Keratinocyte (primary cell): ENCODE data around the gene KRT37. TPM values are rescaled to one million over a fixed set of nuclear protein-coding genes. Genes with fewer than 3 reads are reported as not detected.

Experiments used
- DNase-seq: peaks from one replicate; pipeline ENCODE4 v3.0.0-alpha.2; 2011; ENCODE audit warnings: low read depth, missing footprints, low spot score
- FAIRE-seq: peaks from 2 replicates; lab custom pipeline; 2011; peaks lifted over from hg19 to GRCh38; lab: Jason Lieb, UNC
- H2AFZ ChIP-seq: 2 replicates; pipeline ENCODE4 v1.6.0; 2012; ENCODE audit warnings: low read length, control low read depth, inconsistent platforms; ENCODE audit not compliant: control insufficient read depth
- H3K27ac ChIP-seq: 2 replicates; pipeline ENCODE4 v1.5.1; 2011; ENCODE audit warnings: low read length; ENCODE audit not compliant: control insufficient read depth, insufficient read depth
- H3K27me3 ChIP-seq: 3 replicates; pipeline ENCODE4 v1.6.0; 2011; ENCODE audit warnings: low read length; ENCODE audit not compliant: control insufficient read depth, insufficient read depth; ENCODE audit errors: extremely low read depth
- H3K36me3 ChIP-seq, 2 experiments: 2 replicates in 1 of 2; 3 replicates in 1 of 2; pipeline ENCODE4 v1.5.1; 2011; ENCODE audit warnings: low read length in 2 of 2, mild to moderate bottlenecking in 1 of 2; ENCODE audit not compliant: control insufficient read depth in 2 of 2, insufficient read depth in 2 of 2; ENCODE audit errors: extremely low read depth in 1 of 2
- H3K4me1 ChIP-seq: 3 replicates; pipeline ENCODE4 v1.5.1; 2011; ENCODE audit warnings: low read length; ENCODE audit not compliant: control insufficient read depth, insufficient read depth; ENCODE audit errors: extremely low read depth
- H3K4me2 ChIP-seq: 3 replicates; pipeline ENCODE4 v1.6.0; 2011; ENCODE audit warnings: low read depth, low read length; ENCODE audit not compliant: control insufficient read depth, insufficient read depth; ENCODE audit errors: extremely low read depth
- H3K4me3 ChIP-seq, 3 experiments: fragments of 200-600 bp in 1 of 3; sonication (generic) in 1 of 3; 2 replicates in 2 of 3; 3 replicates in 1 of 3; pipeline ENCODE4 v1.5.1; 2011 to 2016; ENCODE audit warnings: low read length in 3 of 3, mild to moderate bottlenecking in 3 of 3, control low read depth in 2 of 3, inconsistent platforms in 1 of 3, low read depth in 1 of 3, mixed read lengths in 1 of 3, mixed run types in 1 of 3, moderate library complexity in 1 of 3; ENCODE audit not compliant: control insufficient read depth in 2 of 3, insufficient read depth in 2 of 3; ENCODE audit errors: extremely low read depth in 1 of 3
- H3K79me2 ChIP-seq: 2 replicates; pipeline ENCODE4 v1.6.0; 2012; ENCODE audit warnings: low read length; ENCODE audit not compliant: control insufficient read depth, insufficient read depth
- H3K9ac ChIP-seq: 3 replicates; pipeline ENCODE4 v1.6.0; 2011; ENCODE audit warnings: low read length; ENCODE audit not compliant: control insufficient read depth, insufficient read depth; ENCODE audit errors: extremely low read depth
- H3K9me1 ChIP-seq: 3 replicates; pipeline ENCODE4 v1.6.0; 2011; ENCODE audit warnings: low read length; ENCODE audit not compliant: control insufficient read depth, insufficient read depth; ENCODE audit errors: extremely low read depth
- H3K9me3 ChIP-seq: 2 replicates; pipeline ENCODE4 v1.5.1; 2012; ENCODE audit warnings: low read depth, low read length; ENCODE audit not compliant: control insufficient read depth
- H4K20me1 ChIP-seq: 3 replicates; pipeline ENCODE4 v1.6.0; 2011; ENCODE audit warnings: low read length; ENCODE audit not compliant: control insufficient read depth, insufficient read depth; ENCODE audit errors: extremely low read depth
- EZH2 ChIP-seq: IDR thresholded peaks from one replicate; pipeline ENCODE4 v1.6.1; 2012; ENCODE audit warnings: inconsistent platforms, mild to moderate bottlenecking, low read length, moderate library complexity
- dilution Hi-C: fragments of 300-500 bp; cut with MboI; formaldehyde crosslinking; loops from one replicate; pipeline ENCODE4 v1.7.0; 2020; ENCODE audit warnings: low sequenced_read_pairs; ENCODE audit not compliant: extremely low pct_ligation_motif_present
- polyA plus RNA-seq, 5 experiments: library from polyadenylated mRNA; depleted of rRNA in 3 of 5; stranded (reverse) in 3 of 5; stranded (forward) in 1 of 5; unstranded in 1 of 5; fragments of >200 nt; gene quantifications; 1 replicate in 1 of 5; 2 replicates in 3 of 5; 3 replicates in 1 of 5; pipeline versions ENCODE4 v1.2.1 to v1.2.3, GENCODE V29; 2011 to 2012; ENCODE audit warnings: missing spikeins in 2 of 5, low read depth in 1 of 5, low replicate concordance in 1 of 5
- TF ChIP-seq, protein P1 (sequence below), 3 experiments: IDR thresholded peaks in 1 of 3; conservative IDR thresholded peaks in 1 of 3; optimal IDR thresholded peaks in 1 of 3; 2 replicates in 2 of 3; 3 replicates in 1 of 3; pipeline versions ENCODE3 to v1.5.1; 2011; ENCODE audit warnings: low read length in 3 of 3, mild to moderate bottlenecking in 3 of 3, moderate library complexity in 2 of 3, control low read depth in 1 of 3, inconsistent platforms in 1 of 3; ENCODE audit not compliant: insufficient read depth in 2 of 3; ENCODE audit errors: extremely low read depth in 1 of 3

The KRT37 gene
- polyA plus RNA-seq, 1 donor (not counting 4 experiments of a cell fraction or from before 2014, with no cell fraction given), result 0.08 TPM

DNA sequence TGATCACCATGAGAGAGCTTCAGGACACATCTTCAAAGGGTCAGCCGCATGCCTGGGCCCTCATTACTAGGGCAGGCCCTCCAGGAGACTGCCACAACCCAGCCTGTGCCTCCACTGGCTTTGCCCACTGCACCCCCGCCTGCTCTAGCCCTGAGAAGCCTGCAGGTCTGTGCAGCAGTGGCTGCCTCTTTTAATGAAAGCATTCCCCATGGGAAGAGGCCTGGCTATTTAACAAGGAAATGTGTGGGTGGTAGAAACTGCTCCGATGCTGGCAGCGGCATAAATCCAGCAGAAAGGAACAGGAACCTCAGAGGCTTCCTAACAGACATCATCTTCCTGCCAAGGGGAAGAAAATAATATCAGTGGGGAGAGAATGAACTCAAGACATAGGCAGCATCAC lies 43.2 kb upstream of the KRT37 start:
- Histone ChIP-seq H3K4me3 (no peak overlapping the region), H3K4me1 (peaks cover 16% of the 10 kb centered on the region), H3K27ac (no peak overlapping the region), H4K20me1 (no peaks in the 10 kb centered on the region), H2AFZ (no peak overlapping the region), H3K36me3 (no peaks in the 10 kb centered on the region), H3K4me2 (no peak overlapping the region), H3K79me2 (no peaks in the 10 kb centered on the region), H3K9ac (no peak overlapping the region), H3K9me3 (peaks cover 3% of the 10 kb centered on the region), H3K27me3 (no peaks in the 10 kb centered on the region), H3K9me1 (no peaks in the 10 kb centered on the region)
- FAIRE-seq (no peak), DNase-seq (no peak)
- dilution Hi-C loops, result no loop called here
- TF ChIP-seq EZH2, result no peak
- TF ChIP-seq, protein P1, sequence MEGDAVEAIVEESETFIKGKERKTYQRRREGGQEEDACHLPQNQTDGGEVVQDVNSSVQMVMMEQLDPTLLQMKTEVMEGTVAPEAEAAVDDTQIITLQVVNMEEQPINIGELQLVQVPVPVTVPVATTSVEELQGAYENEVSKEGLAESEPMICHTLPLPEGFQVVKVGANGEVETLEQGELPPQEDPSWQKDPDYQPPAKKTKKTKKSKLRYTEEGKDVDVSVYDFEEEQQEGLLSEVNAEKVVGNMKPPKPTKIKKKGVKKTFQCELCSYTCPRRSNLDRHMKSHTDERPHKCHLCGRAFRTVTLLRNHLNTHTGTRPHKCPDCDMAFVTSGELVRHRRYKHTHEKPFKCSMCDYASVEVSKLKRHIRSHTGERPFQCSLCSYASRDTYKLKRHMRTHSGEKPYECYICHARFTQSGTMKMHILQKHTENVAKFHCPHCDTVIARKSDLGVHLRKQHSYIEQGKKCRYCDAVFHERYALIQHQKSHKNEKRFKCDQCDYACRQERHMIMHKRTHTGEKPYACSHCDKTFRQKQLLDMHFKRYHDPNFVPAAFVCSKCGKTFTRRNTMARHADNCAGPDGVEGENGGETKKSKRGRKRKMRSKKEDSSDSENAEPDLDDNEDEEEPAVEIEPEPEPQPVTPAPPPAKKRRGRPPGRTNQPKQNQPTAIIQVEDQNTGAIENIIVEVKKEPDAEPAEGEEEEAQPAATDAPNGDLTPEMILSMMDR (optimal IDR thresholded peaks at IDR 0.05 in 1 of 3, IDR thresholded peaks at IDR 0.05 in 1 of 3, conservative IDR thresholded peaks at IDR 0.05 in 1 of 3; ENCODE audit: extremely low read depth in 1 of 3, insufficient read depth in 2 of 3, low read length in 3 of 3), result no peak

GRCh38 chr17:41466988-41467387 lies 42.6 kb upstream of the KRT37 start, which contains the start of gene KRT32:
TSS of gene KRT32 (minus strand) at chr17:41467386. CDS start at chr17:41467325, 61 bp downstream.
- H3K9me1 ChIP-seq, result no peaks in the 10 kb centered on the region
- H4K20me1 ChIP-seq, result no peaks in the 10 kb centered on the region
- H3K9me3 ChIP-seq, result peaks cover 3% of the 10 kb centered on the region
- H3K4me1 ChIP-seq, result peaks cover 16% of the 10 kb centered on the region
- H3K4me3 ChIP-seq, result no peak within 1 kb of the TSS
- TF ChIP-seq EZH2, result no peak
- TF ChIP-seq, protein P1 (optimal IDR thresholded peaks at IDR 0.05 in 1 of 3, IDR thresholded peaks at IDR 0.05 in 1 of 3, conservative IDR thresholded peaks at IDR 0.05 in 1 of 3; ENCODE audit: extremely low read depth in 1 of 3, insufficient read depth in 2 of 3, low read length in 3 of 3), result no peak
- H3K36me3 ChIP-seq, result no peaks in the 10 kb centered on the region
- DNase-seq, result no peak
- no peaks in the 10 kb centered on the region for H3K79me2 ChIP-seq
- no peak for FAIRE-seq
- dilution Hi-C loops, result no loop called here
- no peak within 1 kb of the TSS for H3K9ac ChIP-seq
- no peak within 1 kb of the TSS for H3K4me2 ChIP-seq
- no peaks in the 10 kb centered on the region for H3K27me3 ChIP-seq
- no peak within 1 kb of the TSS for H2AFZ ChIP-seq
- H3K27ac ChIP-seq, result no peak within 1 kb of the TSS
